ENCODE results near the gene PTPN3. TPM values are rescaled to one million over a fixed set of nuclear protein-coding genes. Genes with fewer than 3 reads are reported as not detected.
A peak's percentile ranks its signal among the peaks of the same experiment; 100 is the strongest.

The PTPN3 gene
- total RNA-seq, 2 donors from 2014 or later: 11.0 to 16.3 TPM

- Histone ChIP-seq H3K36me3 (no peaks in the 10 kb centered on the region), H3K27me3 (replicated peaks; ENCODE audit: insufficient read depth) (no peaks in the 10 kb centered on the region), H3K4me3 (no peak overlapping the region), H3K4me1 (replicated peaks) (no peaks in the 10 kb centered on the region), H3K27ac (no peak overlapping the region), H3K9me3 (no peaks in the 10 kb centered on the region)
- TF ChIP-seq CTCF (IDR thresholded peaks at IDR 0.05) (peak; percentile 51 to 94 (median 84)), POLR2A (IDR thresholded peaks at IDR 0.05) (no peak), POLR2AphosphoS5 (IDR thresholded peaks at IDR 0.05) (peak; percentile 57)
- peak; percentile 75 for DNase-seq (ENCODE audit: low spot score)
- 21% methylated on average over 11 of the region's 11 CpGs for WGBS
- intact Hi-C loops (cut with DNase I): no loop called here
Measured at GRCh38 chr9:109520475-109521132, 22.5 kb upstream of the PTPN3 start.

- no peaks in the 10 kb centered on the region for H3K27me3 ChIP-seq (replicated peaks; ENCODE audit: insufficient read depth)
- no peaks in the 10 kb centered on the region for H3K36me3 ChIP-seq
- intact Hi-C loops (cut with DNase I): loop anchor here (5.0 kb wide), 1 partner anchor 72 kb away; no protein-coding TSS in a partner anchor
- no peaks in the 10 kb centered on the region for H3K4me1 ChIP-seq (replicated peaks)
- H3K27ac ChIP-seq: no peak overlapping the region
- TF ChIP-seq POLR2A (IDR thresholded peaks at IDR 0.05) (no peak), CTCF (IDR thresholded peaks at IDR 0.05) (no peak), POLR2AphosphoS5 (IDR thresholded peaks at IDR 0.05) (no peak)
- 71% methylated on average over 5 of the region's 5 CpGs for WGBS
- H3K9me3 ChIP-seq: no peaks in the 10 kb centered on the region
- no peak overlapping the region for H3K4me3 ChIP-seq
- DNase-seq (ENCODE audit: low spot score): no peak
Measured at GRCh38 chr9:109519366-109519765, 21.3 kb upstream of the PTPN3 start.

GRCh38 chr9:109518621-109519335 lies 20.7 kb upstream of the PTPN3 start:
- no peaks in the 10 kb centered on the region for H3K27me3 ChIP-seq (replicated peaks; ENCODE audit: insufficient read depth)

GRCh38 chr9:109517901-109518377 lies 19.8 kb upstream of the PTPN3 start:
- Histone ChIP-seq H3K9me3 (no peaks in the 10 kb centered on the region), H3K27me3 (replicated peaks; ENCODE audit: insufficient read depth) (no peaks in the 10 kb centered on the region), H3K27ac (peak overlapping the region in 1 of 2 donors; percentile 32), H3K36me3 (no peaks in the 10 kb centered on the region), H3K4me1 (replicated peaks) (no peaks in the 10 kb centered on the region), H3K4me3 (no peak overlapping the region)
- DNase-seq (ENCODE audit: low spot score): peak; percentile 70
- TF ChIP-seq POLR2AphosphoS5 (IDR thresholded peaks at IDR 0.05): peak; percentile 62
- no peak for TF ChIP-seq POLR2A (IDR thresholded peaks at IDR 0.05)
- intact Hi-C loops (cut with DNase I): loop anchor here (5.0 kb wide), 1 partner anchor 71 kb away; no protein-coding TSS in a partner anchor
- WGBS: 55% methylated on average over 1 of the region's 1 CpG

More at GRCh38 chr9:109518621-109519335, 20.7 kb upstream of the PTPN3 start:
- no peak for DNase-seq (ENCODE audit: low spot score)
- Histone ChIP-seq H3K4me1 (replicated peaks) (no peaks in the 10 kb centered on the region), H3K27ac (no peak overlapping the region), H3K4me3 (no peak overlapping the region), H3K9me3 (no peaks in the 10 kb centered on the region), H3K36me3 (no peaks in the 10 kb centered on the region)
- TF ChIP-seq POLR2A (IDR thresholded peaks at IDR 0.05) (no peak), POLR2AphosphoS5 (IDR thresholded peaks at IDR 0.05) (no peak), CTCF (IDR thresholded peaks at IDR 0.05) (no peak)
- 80% methylated on average over 4 of the region's 4 CpGs for WGBS
- intact Hi-C loops (cut with DNase I): loop anchor here (5.0 kb wide), 1 partner anchor 71 kb away; no protein-coding TSS in a partner anchor

- WGBS: 91% methylated on average over 3 of the region's 3 CpGs
- no peaks in the 10 kb centered on the region for H3K4me1 ChIP-seq (replicated peaks)
- no peaks in the 10 kb centered on the region for H3K27me3 ChIP-seq (replicated peaks; ENCODE audit: insufficient read depth)
- intact Hi-C loops (cut with DNase I): no loop called here
- TF ChIP-seq CTCF (IDR thresholded peaks at IDR 0.05): no peak
- TF ChIP-seq POLR2AphosphoS5 (IDR thresholded peaks at IDR 0.05): no peak
- no peak for TF ChIP-seq POLR2A (IDR thresholded peaks at IDR 0.05)
- H3K9me3 ChIP-seq: no peaks in the 10 kb centered on the region
- no peak for DNase-seq (ENCODE audit: low spot score)
- H3K4me3 ChIP-seq: no peak overlapping the region
- no peak overlapping the region for H3K27ac ChIP-seq
- H3K36me3 ChIP-seq: no peaks in the 10 kb centered on the region
Measured at GRCh38 chr9:109513871-109514270, 15.8 kb upstream of the PTPN3 start.
